Embryonic facial prominence (tissue), 1 donor: ENCODE data around the gene SMIM29.
"Not testable (repeated sequence)": the region's sequence is repeated elsewhere in the genome, so short reads cannot be mapped to it uniquely, and the experiment has no call there.

Source experiments
- DNase-seq: peaks from one replicate; pipeline ENCODE4 v3.0.0-alpha.2; 2016; ENCODE audit errors: extremely low spot score

SMIM29 gene

GRCh38 chr6:34269132-34269531 lies 20.3 kb upstream of the SMIM29 start:
- DNase-seq = not testable (repeated sequence)

- no peak for DNase-seq
These were observed 18.9 kb upstream of the SMIM29 start for GRCh38 chr6:34267746-34268145.

GRCh38 chr6:34263484-34263883 lies 14.7 kb upstream of the SMIM29 start:
- not testable (repeated sequence) for DNase-seq

GRCh38 chr6:34260576-34261267 lies 11.9 kb upstream of the SMIM29 start:
- no peak for DNase-seq

GRCh38 chr6:34259529-34260069 lies 10.8 kb upstream of the SMIM29 start:
- DNase-seq = no peak

- DNase-seq = not testable (repeated sequence)
These were observed 3.6 kb upstream of the SMIM29 start for GRCh38 chr6:34252395-34252794.

- no peak for DNase-seq
These were observed 859 bp upstream of the SMIM29 start for GRCh38 chr6:34249469-34250261.

- no peak for DNase-seq
These were observed 544 bp downstream of the SMIM29 start for GRCh38 chr6:34248198-34248726.

- DNase-seq = no peak
These were observed 1.2 kb downstream of the SMIM29 start for GRCh38 chr6:34247481-34248197.

GRCh38 chr6:34246563-34247391 lies 2.0 kb downstream of the SMIM29 start:
- no peak for DNase-seq

GRCh38 chr6:34246249-34246562 lies 2.6 kb downstream of the SMIM29 start:
- DNase-seq = no peak

- not testable (repeated sequence) for DNase-seq
These were observed 3.1 kb downstream of the SMIM29 start for GRCh38 chr6:34245761-34246140.

GRCh38 chr6:34245032-34245760 lies 3.6 kb downstream of the SMIM29 start:
- not testable (repeated sequence) for DNase-seq

- no peak for DNase-seq
These were observed 4.6 kb downstream of the SMIM29 start for GRCh38 chr6:34243901-34244884.

- DNase-seq = no peak
These were observed 5.6 kb downstream of the SMIM29 start for GRCh38 chr6:34243131-34243771.

GRCh38 chr6:34242252-34243130 lies 6.3 kb downstream of the SMIM29 start:
- DNase-seq = no peak

- DNase-seq = no peak
These were observed 7.2 kb downstream of the SMIM29 start for GRCh38 chr6:34241351-34242215.
